Spleen (tissue), 11 donors: ENCODE measurements around the gene CR1. TPM values are rescaled to one million over a fixed set of nuclear protein-coding genes. Genes with fewer than 3 reads are reported as not detected.

Experiments used
- DNase-seq: peaks from one replicate; pipeline ENCODE4 v3.0.0-alpha.2; 2020
- H3K27ac ChIP-seq, 8 donors: fragments of 200-600 bp; sonication (generic) in 7 of 8; 1 replicate in 4 of 8; 2 replicates in 4 of 8; pipeline versions ENCODE4 v1.5.0 to v1.8.0; 2016 to 2021; ENCODE audit warnings: inconsistent platforms in 4 of 8, mild to moderate bottlenecking in 4 of 8, moderate library complexity in 1 of 8
- H3K27me3 ChIP-seq, 7 donors: fragments of 200-600 bp; sonication (generic) in 6 of 7; replicated peaks in 1 of 7; 1 replicate in 4 of 7; 2 replicates in 3 of 7; pipeline versions ENCODE4 v1.5.0 to v1.8.0; 2016 to 2021; ENCODE audit warnings: inconsistent platforms in 3 of 7, mild to moderate bottlenecking in 1 of 7
- H3K36me3 ChIP-seq, 6 donors: fragments of 200-600 bp; sonication (generic) in 5 of 6; 1 replicate in 4 of 6; 2 replicates in 2 of 6; pipeline versions ENCODE4 v1.5.0 to v1.8.0; 2016 to 2021; ENCODE audit warnings: inconsistent platforms in 2 of 6
- H3K4me1 ChIP-seq, 6 donors: fragments of 200-600 bp; sonication (generic) in 5 of 6; 1 replicate in 3 of 6; 2 replicates in 3 of 6; pipeline versions ENCODE4 v1.5.0 to v1.8.0; 2016 to 2021; ENCODE audit warnings: inconsistent platforms in 3 of 6
- H3K4me3 ChIP-seq, 8 donors: fragments of 200-600 bp; sonication (generic) in 7 of 8; 1 replicate in 4 of 8; 2 replicates in 4 of 8; pipeline versions ENCODE4 v1.5.0 to v1.8.0; 2016 to 2021; ENCODE audit warnings: inconsistent platforms in 4 of 8, mild to moderate bottlenecking in 4 of 8, moderate library complexity in 2 of 8
- H3K9me3 ChIP-seq, 8 donors: fragments of 200-600 bp; sonication (generic) in 7 of 8; 1 replicate in 4 of 8; 2 replicates in 4 of 8; pipeline versions ENCODE4 v1.5.0 to v1.8.0; 2016 to 2021; ENCODE audit warnings: inconsistent platforms in 4 of 8
- CTCF ChIP-seq, 11 experiments: fragments of 200-600 bp in 7 of 11; fragments of 450-650 bp in 4 of 11; sonication (generic) in 4 of 11; IDR thresholded peaks in 8 of 11; conservative IDR thresholded peaks in 3 of 11; 1 replicate in 7 of 11; 2 replicates in 4 of 11; pipeline versions ENCODE4 v1.4.0 to v1.8.0; 2016 to 2021; ENCODE audit warnings: antibody characterized with exemption in 11 of 11, inconsistent platforms in 4 of 11, mild to moderate bottlenecking in 1 of 11
- POLR2A ChIP-seq, 3 donors: fragments of 450-650 bp; IDR thresholded peaks; one replicate each; pipeline ENCODE4 v1.5.1; 2017; ENCODE audit warnings: antibody characterized with exemption in 3 of 3, mild to moderate bottlenecking in 1 of 3
- POLR2AphosphoS5 ChIP-seq, 3 donors: sonication (generic); formaldehyde crosslinking; IDR thresholded peaks; one replicate each; pipeline ENCODE4 v1.5.1; 2017; ENCODE audit warnings: antibody characterized with exemption in 3 of 3
- WGBS, 5 donors: extraction: QIAGEN DNeasy Blood & Tissue Kit in 3 of 5; methylation state at CpG; one replicate each; pipeline versions ENCODE4 v1.1.5 to v1.1.7; 2013 to 2018; 5-methylcytosine and 5-hydroxymethylcytosine counted together
- intact Hi-C: fragments of 100-400 bp; cut with DNase I; formaldehyde crosslinking; loops from one replicate; pipeline ENCODE4 v1.15.0; 2023; ENCODE audit warnings: low total_unique reads
- polyA plus RNA-seq, 3 donors: library from polyadenylated mRNA; stranded (reverse); fragments of 200-250 nt; gene quantifications; one replicate each; pipeline ENCODE4 v1.2.1, GENCODE V29; 2013
- total RNA-seq, 7 donors: library from RNA; depleted of rRNA in 3 of 7; stranded (reverse); fragments of >200 nt in 3 of 7; fragmentation: NEBNext Ultra II Directional in 4 of 7; extraction: Animal tissue kit (Norgen Biotek cat#: 25700) in 4 of 7; gene quantifications; one replicate each; pipeline versions ENCODE4 v1.1.0 to v1.2.1, GENCODE V29; 2016 to 2021
- donor health status: healthy with polysubstance abuse.
- donor health status: DM: no; HTN: no; CAD: no; lungs with moderate emphysema.
- donor health status: DM: no; HTN: no; CAD: no.
- donor health status: Bipolar disorder and iron deficiency.
- donor health status: healthy.
- donor health status: DM: no; HTN: no; CAD: no.
- donor health status: DM: yes; HTN: yes; CAD: no.

Gene CR1
- total and polyA plus RNA-seq, 10 donors = 30.5 to 290 (median 159) TPM

GRCh38 chr1:207648334-207649209 is 152.6 kb downstream of the CR1 start:
- intact Hi-C loops = no loop called here
- DNase-seq = no peak
- TF ChIP-seq CTCF (IDR thresholded peaks at IDR 0.05 in 8 of 11, conservative IDR thresholded peaks at IDR 0.05 in 3 of 11) (no peak), POLR2A (IDR thresholded peaks at IDR 0.05) (no peak), POLR2AphosphoS5 (IDR thresholded peaks at IDR 0.05) (no peak)
- peaks cover 0 to 4% (median 0%) of the 10 kb centered on the region in 7 donors for H3K27me3 ChIP-seq
- H3K4me3 ChIP-seq = no peak overlapping the region
- 77 to 87% (median 80%) methylated on average over 5 of the region's 5 CpGs for WGBS, 5 donors
- H3K4me1 ChIP-seq = peaks cover 0 to 21% (median 12%) of the 10 kb centered on the region in 6 donors
- H3K9me3 ChIP-seq = no peaks in the 10 kb centered on the region
- H3K27ac ChIP-seq = no peak overlapping the region
- no peaks in the 10 kb centered on the region for H3K36me3 ChIP-seq

- Histone ChIP-seq H3K4me3 (no peak overlapping the region), H3K4me1 (peaks cover 0 to 14% (median 8%) of the 10 kb centered on the region in 6 donors), H3K27ac (no peak overlapping the region), H3K27me3 (peaks cover 0 to 4% (median 0%) of the 10 kb centered on the region in 7 donors), H3K36me3 (no peaks in the 10 kb centered on the region), H3K9me3 (no peaks in the 10 kb centered on the region)
- 75 to 89% (median 80%) methylated on average over 5 of the region's 5 CpGs for WGBS, 5 donors
- intact Hi-C loops = no loop called here
- TF ChIP-seq POLR2AphosphoS5 (IDR thresholded peaks at IDR 0.05) (no peak), POLR2A (IDR thresholded peaks at IDR 0.05) (no peak), CTCF (IDR thresholded peaks at IDR 0.05 in 8 of 11, conservative IDR thresholded peaks at IDR 0.05 in 3 of 11) (no peak)
- DNase-seq = no peak
Measured at GRCh38 chr1:207649210-207649753, 153.3 kb downstream of the CR1 start.

GRCh38 chr1:207649865-207650580 is 154.1 kb downstream of the CR1 start:
- H3K4me3 ChIP-seq = no peak overlapping the region
- H3K4me1 ChIP-seq = peaks cover 0 to 7% (median 2%) of the 10 kb centered on the region in 6 donors
- intact Hi-C loops = no loop called here
- no peaks in the 10 kb centered on the region for H3K9me3 ChIP-seq
- no peaks in the 10 kb centered on the region for H3K36me3 ChIP-seq
- DNase-seq = no peak
- no peak overlapping the region for H3K27ac ChIP-seq
- no peak for TF ChIP-seq POLR2A (IDR thresholded peaks at IDR 0.05)
- no peak for TF ChIP-seq CTCF (IDR thresholded peaks at IDR 0.05 in 8 of 11, conservative IDR thresholded peaks at IDR 0.05 in 3 of 11)
- no peak for TF ChIP-seq POLR2AphosphoS5 (IDR thresholded peaks at IDR 0.05)
- WGBS, 5 donors = 72 to 84% (median 80%) methylated on average over 4 of the region's 4 CpGs
- peaks cover 0 to 3% (median 0%) of the 10 kb centered on the region in 7 donors for H3K27me3 ChIP-seq
